ENCODE data around the gene ZBTB24.

Gene ZBTB24

GRCh38 chr6:109449064-109449794 lies 33.8 kb downstream of the ZBTB24 start:
- DNase-seq, result no peak

DNA sequence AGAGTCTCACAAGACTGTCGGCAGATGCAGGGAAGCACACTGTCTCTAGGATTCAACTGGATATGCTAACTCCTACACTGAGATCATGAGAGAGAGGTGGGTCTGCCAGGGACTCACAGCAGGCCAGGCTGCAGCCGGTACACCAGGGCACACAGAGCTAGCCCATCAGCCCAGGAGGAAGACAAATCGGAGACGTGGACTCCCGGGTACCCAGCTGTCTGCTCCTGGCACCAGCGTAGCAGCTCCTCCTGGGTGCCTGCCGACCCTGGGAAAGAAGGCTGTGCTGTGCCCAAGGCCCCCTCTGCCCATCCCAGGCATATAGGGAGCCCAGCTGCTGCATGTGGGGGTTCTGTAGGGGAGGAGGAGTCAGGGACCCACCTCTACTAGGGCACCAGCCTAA lies 34.4 kb downstream of the ZBTB24 start:
- DNase-seq, result no peak

GRCh38 chr6:109447878-109448555 lies 35.0 kb downstream of the ZBTB24 start:
- DNase-seq, result no peak

DNA sequence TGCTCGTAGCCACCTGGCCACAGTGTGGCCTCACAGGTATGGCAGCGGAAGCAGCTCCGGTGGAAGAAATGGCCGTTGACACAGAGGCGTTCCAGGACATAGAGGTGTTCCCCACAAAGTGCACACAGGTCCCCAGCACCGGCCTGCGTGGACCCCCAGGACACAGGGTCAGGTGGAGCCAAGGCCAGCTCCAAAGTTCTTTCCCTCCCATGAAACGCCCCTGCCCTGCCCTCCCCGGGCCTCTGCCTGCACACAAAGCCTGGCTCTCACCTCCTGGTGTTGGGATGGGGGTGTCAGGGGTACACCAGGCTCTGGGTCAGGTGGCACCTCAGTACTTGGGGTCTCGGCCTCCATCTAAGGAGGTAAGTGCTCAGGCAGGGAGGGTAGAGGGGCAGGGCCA lies 35.9 kb downstream of the ZBTB24 start:
- no peak for DNase-seq

DNA sequence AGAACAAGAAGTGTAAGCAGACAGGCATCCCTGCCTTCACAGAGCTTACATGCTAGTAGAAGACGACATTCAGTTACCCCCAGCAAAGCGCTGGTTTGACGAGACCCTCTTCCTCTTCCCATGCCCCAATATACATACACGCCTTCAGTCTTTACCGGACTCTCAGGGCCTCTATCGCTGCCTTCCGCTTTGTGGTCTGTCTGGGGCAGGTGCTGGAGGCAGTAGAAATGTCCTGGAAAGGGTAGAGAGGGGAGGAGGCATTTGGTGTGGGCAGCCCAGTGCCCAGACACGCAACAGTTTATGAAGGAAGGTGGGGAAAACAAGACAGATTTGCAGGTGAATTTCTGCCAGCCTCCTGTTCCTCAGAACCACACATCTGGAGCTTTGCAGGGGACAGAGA lies 36.5 kb downstream of the ZBTB24 start:
- no peak for DNase-seq

- DNase-seq, result no peak
Observed at GRCh38 chr6:109446072-109446471, 36.9 kb downstream of the ZBTB24 start.

DNA sequence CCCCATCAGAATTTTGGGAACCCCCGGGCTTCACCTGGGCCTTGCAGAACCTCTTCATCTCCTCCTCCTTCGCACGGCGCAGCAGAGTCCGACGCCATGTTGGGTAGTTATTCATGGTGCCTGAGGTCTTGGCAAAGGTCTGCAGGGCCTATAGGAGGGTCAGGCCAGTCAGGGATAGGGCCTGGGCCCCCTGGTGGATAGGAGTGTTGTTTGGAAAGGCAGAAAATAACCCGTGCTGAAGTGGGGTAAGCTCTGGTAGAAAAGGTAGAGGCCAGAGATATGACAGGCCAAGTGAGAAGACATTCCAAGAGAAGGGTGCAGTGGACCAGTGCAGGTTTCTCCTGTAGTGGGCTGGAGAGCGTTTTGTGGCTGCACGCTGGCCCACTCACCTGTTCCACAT lies 37.6 kb downstream of the ZBTB24 start:
- no peak for DNase-seq

- no peak for DNase-seq
Observed at GRCh38 chr6:109443425-109443950, 39.5 kb downstream of the ZBTB24 start.

GRCh38 chr6:109442393-109442924 lies 40.6 kb downstream of the ZBTB24 start:
- no peak for DNase-seq

GRCh38 chr6:109441069-109441816 lies 41.8 kb downstream of the ZBTB24 start:
- DNase-seq, result peak; percentile 45

GRCh38 chr6:109440331-109441068 lies 42.5 kb downstream of the ZBTB24 start, which contains the start of the genes PPIL6 and SMPD2:
TSS of gene PPIL6 (minus strand) at chr6:109440628. CDS start at chr6:109440590, 38 bp downstream.
TSS of gene SMPD2 (plus strand) at chr6:109440724. CDS start at chr6:109441122, 398 bp downstream.
- peak; percentile 78 for DNase-seq

GRCh38 chr6:109436041-109436440 lies 47.0 kb downstream of the ZBTB24 start:
- DNase-seq, result no peak

DNA sequence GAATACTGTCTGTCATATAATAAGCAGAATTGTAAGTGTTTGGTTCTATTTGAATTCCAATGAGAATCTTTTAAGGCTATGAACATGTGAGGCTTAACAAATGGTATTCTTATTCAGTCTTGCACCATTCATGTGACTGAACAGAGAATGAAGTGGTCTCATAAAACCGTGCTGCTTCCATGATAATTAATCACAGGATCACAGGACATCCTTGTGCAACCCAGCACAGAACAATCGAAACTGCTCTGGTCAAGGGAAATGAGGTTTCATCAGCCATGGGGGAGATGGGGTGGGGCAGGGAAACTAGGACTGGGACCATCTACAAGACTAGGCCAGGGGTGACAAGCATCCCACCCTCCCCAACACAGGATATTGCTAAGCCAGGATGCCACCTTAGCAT lies 48.6 kb downstream of the ZBTB24 start:
- DNase-seq, result no peak

DNA sequence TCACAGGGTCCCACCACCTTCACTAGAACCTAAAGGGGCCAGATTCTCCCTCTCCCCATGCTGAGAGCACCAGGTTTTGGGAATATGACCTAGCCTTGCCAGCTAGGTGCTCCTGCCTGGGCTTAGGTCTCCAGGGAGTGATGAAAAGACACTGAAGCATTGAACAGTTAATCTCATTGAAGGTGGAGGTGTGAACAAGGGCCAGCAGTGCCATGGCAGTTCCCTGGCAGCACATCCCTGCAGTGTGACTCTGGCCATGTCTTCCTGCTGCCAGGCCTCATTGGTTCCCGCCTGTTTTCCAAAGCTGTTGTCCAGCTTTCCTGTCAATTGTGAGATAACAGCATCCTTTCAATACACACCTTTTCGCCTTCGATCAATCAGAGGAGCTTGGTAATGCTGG lies 53.5 kb downstream of the ZBTB24 start:
- DNase-seq, result no peak

DNA sequence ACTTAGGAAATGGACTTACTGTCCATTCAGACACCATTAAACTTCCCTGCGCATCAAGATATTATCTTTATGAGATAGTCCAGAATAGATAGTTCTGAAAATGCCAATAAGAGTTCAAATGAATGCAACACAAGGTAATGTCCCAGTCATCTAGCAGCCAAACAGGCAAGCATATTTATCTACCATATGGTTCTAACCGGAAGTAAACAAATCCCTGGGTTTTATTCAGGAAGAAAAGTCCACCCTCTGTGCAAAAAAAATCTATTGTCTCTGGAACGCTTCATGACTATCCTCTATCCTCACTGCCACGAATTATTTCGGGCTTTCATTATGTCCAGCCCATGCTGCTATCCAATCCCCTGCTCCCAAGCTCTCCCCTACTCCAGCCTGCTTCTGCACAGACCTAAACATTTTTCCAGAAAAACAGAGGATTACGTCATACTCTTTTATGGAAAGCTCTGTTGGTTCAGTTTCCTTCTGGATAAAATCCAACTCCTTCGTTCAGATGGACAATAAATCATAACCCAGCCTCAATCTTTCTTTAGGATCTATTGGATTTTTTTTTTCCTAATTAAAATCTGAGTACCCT lies 54.0 kb downstream of the ZBTB24 start:
- DNase-seq, result no peak

- no peak for DNase-seq
Observed at GRCh38 chr6:109424946-109425345, 58.1 kb downstream of the ZBTB24 start.

GRCh38 chr6:109421184-109421583 lies 61.8 kb downstream of the ZBTB24 start:
- DNase-seq, result no peak

DNA sequence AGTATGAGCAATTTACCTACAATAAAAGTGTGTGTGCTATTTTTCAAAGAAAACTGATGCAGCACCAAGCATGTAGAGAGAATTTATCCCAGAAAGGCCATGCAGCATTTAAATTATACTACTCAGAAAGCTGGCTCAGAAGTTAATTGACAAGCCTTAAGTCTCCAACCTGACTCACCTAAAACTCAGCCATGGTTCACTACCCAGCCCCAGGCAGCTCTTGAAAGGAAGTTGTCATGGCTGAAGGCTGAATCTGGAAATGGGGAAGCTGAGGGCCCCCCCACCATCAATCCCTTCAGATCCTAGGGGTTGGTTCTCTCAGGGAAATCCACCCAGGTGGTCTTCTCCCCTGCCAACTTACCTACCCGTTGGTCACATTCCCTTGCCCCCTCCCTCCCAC lies 62.3 kb downstream of the ZBTB24 start:
- DNase-seq, result no peak

DNA sequence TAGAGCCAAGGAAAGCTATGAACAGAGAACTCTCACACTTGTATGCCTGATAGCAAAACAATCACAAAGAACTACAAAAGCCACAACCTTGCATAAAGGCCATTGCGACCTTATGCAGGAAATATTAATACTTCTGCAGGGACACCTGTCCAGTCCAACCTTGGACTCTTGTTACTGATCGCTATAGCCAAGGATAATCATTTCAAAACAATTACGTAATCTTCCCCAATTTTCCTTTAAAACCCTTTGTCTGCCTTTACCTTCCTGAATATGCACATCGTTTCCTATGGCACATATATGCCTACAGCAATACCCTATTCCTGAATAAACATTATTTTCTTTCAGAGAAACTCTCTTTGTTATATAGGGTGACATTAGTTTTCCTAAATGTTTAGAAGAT lies 65.4 kb downstream of the ZBTB24 start:
- DNase-seq, result no peak
